Fibroblast of the aortic adventitia (primary cell): ENCODE data around the gene MRPL21. TPM values are rescaled to one million over a fixed set of nuclear protein-coding genes. Genes with fewer than 3 reads are reported as not detected.
A peak's percentile ranks its signal among the peaks of the same experiment; 100 is the strongest.

Experiments
- DNase-seq: peaks from one replicate; pipeline ENCODE4 v3.0.0-alpha.2; 2010; ENCODE audit warnings: low read depth
- H3K4me3 ChIP-seq: 2 replicates; pipeline ENCODE4 v1.5.1; 2011; ENCODE audit warnings: low read depth, mild to moderate bottlenecking, control low read depth, low read length, moderate library complexity
- total RNA-seq: library from RNA; depleted of rRNA; stranded (reverse); fragments of >200 nt; gene quantifications from 2 replicates; pipeline ENCODE4 v1.2.3, GENCODE V29; 2012; ENCODE audit warnings: low replicate concordance
- TF ChIP-seq, protein P1 (sequence below): IDR thresholded peaks from 2 replicates; pipeline ENCODE4 v1.5.1; 2011; ENCODE audit warnings: mild to moderate bottlenecking, low read length, control low read depth, inconsistent platforms; ENCODE audit not compliant: insufficient read depth

MRPL21 gene
- total RNA-seq, 1 donor = 57.8 TPM

- TF ChIP-seq, protein P1, sequence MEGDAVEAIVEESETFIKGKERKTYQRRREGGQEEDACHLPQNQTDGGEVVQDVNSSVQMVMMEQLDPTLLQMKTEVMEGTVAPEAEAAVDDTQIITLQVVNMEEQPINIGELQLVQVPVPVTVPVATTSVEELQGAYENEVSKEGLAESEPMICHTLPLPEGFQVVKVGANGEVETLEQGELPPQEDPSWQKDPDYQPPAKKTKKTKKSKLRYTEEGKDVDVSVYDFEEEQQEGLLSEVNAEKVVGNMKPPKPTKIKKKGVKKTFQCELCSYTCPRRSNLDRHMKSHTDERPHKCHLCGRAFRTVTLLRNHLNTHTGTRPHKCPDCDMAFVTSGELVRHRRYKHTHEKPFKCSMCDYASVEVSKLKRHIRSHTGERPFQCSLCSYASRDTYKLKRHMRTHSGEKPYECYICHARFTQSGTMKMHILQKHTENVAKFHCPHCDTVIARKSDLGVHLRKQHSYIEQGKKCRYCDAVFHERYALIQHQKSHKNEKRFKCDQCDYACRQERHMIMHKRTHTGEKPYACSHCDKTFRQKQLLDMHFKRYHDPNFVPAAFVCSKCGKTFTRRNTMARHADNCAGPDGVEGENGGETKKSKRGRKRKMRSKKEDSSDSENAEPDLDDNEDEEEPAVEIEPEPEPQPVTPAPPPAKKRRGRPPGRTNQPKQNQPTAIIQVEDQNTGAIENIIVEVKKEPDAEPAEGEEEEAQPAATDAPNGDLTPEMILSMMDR = no peak
- no peak for DNase-seq
- no peak overlapping the region for H3K4me3 ChIP-seq
Observed at GRCh38 chr11:68900835-68901381, 2.7 kb downstream of the MRPL21 start.

- no peak overlapping the region for H3K4me3 ChIP-seq
- DNase-seq = no peak
- TF ChIP-seq, protein P1 = no peak
Observed at GRCh38 chr11:68897441-68897840, 6.2 kb downstream of the MRPL21 start.

GRCh38 chr11:68896171-68896959 lies 7.3 kb downstream of the MRPL21 start:
- DNase-seq = no peak
- no peak overlapping the region for H3K4me3 ChIP-seq
- TF ChIP-seq, protein P1 = no peak

DNA sequence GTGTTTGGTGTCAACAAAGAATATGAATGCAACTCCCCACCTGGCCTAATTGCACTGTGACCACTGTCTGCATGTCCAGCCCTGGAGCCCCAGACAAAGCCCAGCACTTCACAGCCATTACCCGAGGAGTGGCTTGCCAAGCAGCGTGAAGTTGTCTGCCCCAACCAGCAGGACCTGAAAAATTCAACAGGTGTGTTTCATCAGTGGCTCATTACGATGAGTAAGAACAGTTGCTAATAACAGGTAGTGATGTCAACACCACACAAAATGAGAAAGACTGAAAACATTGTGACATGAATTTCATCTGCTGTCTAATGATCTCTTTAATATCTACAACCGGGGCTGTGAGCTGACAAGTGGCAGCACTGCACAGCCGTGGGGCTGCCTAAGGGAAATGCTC lies 10.3 kb downstream of the MRPL21 start:
- TF ChIP-seq, protein P1 = no peak
- no peak for DNase-seq
- no peak overlapping the region for H3K4me3 ChIP-seq

DNA sequence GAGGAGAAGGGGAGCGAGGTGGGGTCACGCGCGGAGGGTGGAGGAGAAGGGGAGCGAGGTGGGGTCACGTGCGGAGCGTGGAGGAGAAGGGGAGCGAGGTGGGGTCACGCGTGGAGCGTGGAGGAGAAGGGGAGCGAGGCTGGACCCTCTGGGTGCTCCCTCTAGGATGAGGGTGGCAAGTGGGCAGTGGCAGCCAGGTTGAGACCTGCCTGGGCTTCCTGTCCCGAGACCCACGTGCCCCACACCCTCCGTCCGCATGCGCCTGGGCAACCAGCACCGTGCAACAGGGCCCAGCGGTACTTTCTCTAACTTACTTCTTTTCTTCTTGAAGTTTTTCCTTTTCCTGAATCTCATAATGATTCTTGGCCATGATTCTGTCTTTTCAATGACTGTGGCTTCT lies 11.1 kb downstream of the MRPL21 start:
- H3K4me3 ChIP-seq = no peak overlapping the region
- no peak for DNase-seq
- TF ChIP-seq, protein P1 = no peak

GRCh38 chr11:68891351-68891948 lies 12.2 kb downstream of the MRPL21 start:
- peak overlapping the region; percentile 17 for H3K4me3 ChIP-seq
- DNase-seq = no peak
- TF ChIP-seq, protein P1 = no peak
